WTC11 (cell line): ENCODE results near the gene ZNF205. TPM values are rescaled to one million over a fixed set of nuclear protein-coding genes. Genes with fewer than 3 reads are reported as not detected.

Experiments used
- ATAC-seq: fragments of 200-7000 bp; cut with Tn5 transposase; 2 replicates; pipeline ENCODE4 v1.10.0; 2021; ENCODE audit warnings: mild to moderate bottlenecking, moderate library complexity
- CTCF ChIA-PET: fragments of 300-600 bp; sonication (Branson Sonifier 250); formaldehyde crosslinking; loops from one replicate; lab custom pipeline; 2021; ENCODE audit warnings: antibody characterized with exemption; lab: Charles Lee
- POLR2A ChIA-PET: fragments of 350-600 bp; sonication (Branson Sonifier 250); formaldehyde crosslinking; loops from one replicate; lab custom pipeline; 2021; ENCODE audit warnings: antibody characterized with exemption; lab: Charles Lee
- DNase-seq: peaks from one replicate; pipeline ENCODE4 v3.0.0; 2021; ENCODE audit warnings: low spot score
- H3K27ac Mint-ChIP-seq: 2 replicates; pipeline ENCODE4 v1.8.0; 2021; ENCODE audit warnings: mixed read lengths
- H3K27me3 Mint-ChIP-seq: 2 replicates; pipeline ENCODE4 v1.8.0; 2021; ENCODE audit warnings: low read depth, mild to moderate bottlenecking, moderate library complexity, mixed read lengths
- H3K36me3 Mint-ChIP-seq: 2 replicates; pipeline ENCODE4 v1.8.0; 2021; ENCODE audit warnings: mixed read lengths
- H3K4me1 Mint-ChIP-seq: 2 replicates; pipeline ENCODE4 v1.8.0; 2022; ENCODE audit warnings: mixed read lengths
- H3K4me3 Mint-ChIP-seq: 2 replicates; pipeline ENCODE4 v1.8.0; 2021; ENCODE audit warnings: mild to moderate bottlenecking, moderate library complexity, mixed read lengths
- H3K9me3 Mint-ChIP-seq: 2 replicates; pipeline ENCODE4 v1.8.0; 2021; ENCODE audit warnings: mixed read lengths
- ATF1 ChIP-seq: sonication (generic); formaldehyde crosslinking; IDR thresholded peaks from 2 replicates; pipeline ENCODE4 v1.8.1; 2023; ENCODE audit warnings: mild to moderate bottlenecking, moderate library complexity, missing genetic modification reagents
- CTCF ChIP-seq: fragments of 200-600 bp; IDR thresholded peaks from 2 replicates; pipeline ENCODE4 v1.8.0; 2022; ENCODE audit warnings: antibody characterized with exemption
- JAZF1 ChIP-seq: fragments of 250-450 bp; sonication (Bioruptor Pico); IDR thresholded peaks from 2 replicates; pipeline ENCODE4 v1.9.0; 2021; ENCODE audit warnings: moderate library complexity, mild to moderate bottlenecking, inconsistent platforms
- ZNF281 ChIP-seq: sonication (generic); formaldehyde crosslinking; IDR thresholded peaks from 2 replicates; pipeline ENCODE4 v1.8.0; 2023; ENCODE audit warnings: mild to moderate bottlenecking, missing genetic modification reagents
- ZNF425 ChIP-seq: fragments of 250-450 bp; sonication (Bioruptor Pico); conservative IDR thresholded peaks from 2 replicates; pipeline ENCODE4 v1.9.0; 2021; ENCODE audit warnings: mild to moderate bottlenecking
- total RNA-seq: library from RNA; stranded (reverse); gene quantifications from 3 replicates; pipeline ENCODE4 v1.2.3, GENCODE V29; 2021
- TF ChIP-seq, protein P1 (sequence below): sonication (generic); formaldehyde crosslinking; IDR thresholded peaks from 2 replicates; pipeline ENCODE4 v1.8.1; 2022; ENCODE audit warnings: mild to moderate bottlenecking, moderate library complexity, missing genetic modification reagents
- TF ChIP-seq, protein P2 (sequence below): sonication (generic); formaldehyde crosslinking; conservative IDR thresholded peaks from 2 replicates; pipeline ENCODE4 v1.8.1; 2023; ENCODE audit warnings: mild to moderate bottlenecking, low read depth, missing genetic modification reagents, moderate library complexity

ZNF205 gene
- total RNA-seq, 1 experiment from 2014 or later: 22.7 TPM

DNA sequence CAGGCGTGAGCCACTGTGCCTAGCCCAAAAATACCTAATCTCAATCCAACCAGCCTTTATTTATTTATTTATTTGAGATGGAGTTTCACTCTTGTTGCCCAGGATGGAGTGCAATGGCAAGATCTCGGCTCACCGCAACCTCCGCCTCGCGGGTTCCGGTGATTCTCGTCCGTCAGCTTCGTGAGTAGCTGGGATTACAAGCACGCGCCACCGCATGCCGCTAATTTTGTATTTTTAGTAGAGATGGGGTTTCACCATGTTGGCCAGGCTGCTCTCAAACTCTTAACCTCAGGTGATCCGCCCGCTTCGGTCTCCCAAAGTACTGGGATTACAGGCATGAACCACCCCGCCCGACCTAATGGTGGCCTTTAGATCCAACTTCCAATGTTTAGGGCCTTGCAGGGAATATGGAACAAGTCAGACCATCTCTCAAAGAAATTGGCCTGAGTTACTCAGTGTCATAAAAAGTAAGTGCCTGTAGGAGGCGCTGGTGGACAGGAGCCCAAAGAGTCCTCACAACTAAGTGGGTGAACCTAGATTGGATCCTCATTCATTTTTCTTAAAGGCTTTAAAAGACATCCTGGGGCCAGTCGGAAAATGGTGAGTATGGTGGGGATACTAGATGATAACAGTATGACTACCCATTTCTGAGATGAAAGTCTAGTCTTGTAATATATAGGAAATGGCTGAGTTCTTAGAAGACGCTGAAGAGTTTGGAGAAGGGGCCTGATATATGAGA lies 17.9 kb upstream of the ZNF205 start:
- H3K36me3 Mint-ChIP-seq: peaks cover 46% of the 10 kb centered on the region
- H3K27ac Mint-ChIP-seq: peak overlapping the region; percentile 96
- no peak for ATAC-seq
- TF ChIP-seq CTCF: peak; percentile 68; the same call in 1 of the 2 replicates
- TF ChIP-seq, protein P1, sequence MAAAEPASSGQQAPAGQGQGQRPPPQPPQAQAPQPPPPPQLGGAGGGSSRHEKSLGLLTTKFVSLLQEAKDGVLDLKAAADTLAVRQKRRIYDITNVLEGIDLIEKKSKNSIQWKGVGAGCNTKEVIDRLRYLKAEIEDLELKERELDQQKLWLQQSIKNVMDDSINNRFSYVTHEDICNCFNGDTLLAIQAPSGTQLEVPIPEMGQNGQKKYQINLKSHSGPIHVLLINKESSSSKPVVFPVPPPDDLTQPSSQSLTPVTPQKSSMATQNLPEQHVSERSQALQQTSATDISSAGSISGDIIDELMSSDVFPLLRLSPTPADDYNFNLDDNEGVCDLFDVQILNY (CRISPR knock-in tag): no peak
- TF ChIP-seq, all 79 proteins: peak for 1
- Mint-ChIP-seq H3K4me1 (peaks cover 42% of the 10 kb centered on the region), H3K4me3 (peak overlapping the region; percentile 37), H3K9me3 (no peaks in the 10 kb centered on the region), H3K27me3 (no peaks in the 10 kb centered on the region)
- ChIA-PET CTCF (interaction anchor here (1.0 to 5.7 kb wide), 6 partner anchors 35 to 66 kb away, joined by 3 to 60 read pairs (median 8); no protein-coding TSS in a partner anchor), POLR2A (no interaction called here)
- DNase-seq: peak; percentile 62

DNA sequence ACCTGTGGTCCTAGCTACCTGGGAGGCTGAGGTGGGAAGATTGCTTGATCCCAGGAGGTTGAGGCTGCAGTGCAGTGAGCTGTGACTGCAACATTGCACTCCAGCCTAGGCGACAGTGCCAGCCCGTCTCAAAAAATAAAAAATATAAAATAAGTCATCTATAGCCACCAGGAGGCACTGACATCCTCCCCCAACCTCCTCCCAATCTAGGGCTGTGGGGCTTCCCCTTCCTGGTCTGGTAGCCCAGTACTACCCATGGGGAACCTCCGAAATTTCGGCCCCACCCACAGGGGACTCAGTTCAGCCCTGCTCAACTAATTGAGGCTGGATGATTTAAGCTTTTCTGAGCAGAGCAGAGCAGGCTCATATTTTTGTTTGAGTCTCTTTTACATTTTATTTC lies 16.5 kb upstream of the ZNF205 start:
- TF ChIP-seq CTCF (no peak), ATF1 (CRISPR knock-in tag) (no peak), ZNF425 (no peak), JAZF1 (CRISPR knock-in tag) (no peak), ZNF281 (CRISPR knock-in tag) (no peak)
- TF ChIP-seq, protein P2, sequence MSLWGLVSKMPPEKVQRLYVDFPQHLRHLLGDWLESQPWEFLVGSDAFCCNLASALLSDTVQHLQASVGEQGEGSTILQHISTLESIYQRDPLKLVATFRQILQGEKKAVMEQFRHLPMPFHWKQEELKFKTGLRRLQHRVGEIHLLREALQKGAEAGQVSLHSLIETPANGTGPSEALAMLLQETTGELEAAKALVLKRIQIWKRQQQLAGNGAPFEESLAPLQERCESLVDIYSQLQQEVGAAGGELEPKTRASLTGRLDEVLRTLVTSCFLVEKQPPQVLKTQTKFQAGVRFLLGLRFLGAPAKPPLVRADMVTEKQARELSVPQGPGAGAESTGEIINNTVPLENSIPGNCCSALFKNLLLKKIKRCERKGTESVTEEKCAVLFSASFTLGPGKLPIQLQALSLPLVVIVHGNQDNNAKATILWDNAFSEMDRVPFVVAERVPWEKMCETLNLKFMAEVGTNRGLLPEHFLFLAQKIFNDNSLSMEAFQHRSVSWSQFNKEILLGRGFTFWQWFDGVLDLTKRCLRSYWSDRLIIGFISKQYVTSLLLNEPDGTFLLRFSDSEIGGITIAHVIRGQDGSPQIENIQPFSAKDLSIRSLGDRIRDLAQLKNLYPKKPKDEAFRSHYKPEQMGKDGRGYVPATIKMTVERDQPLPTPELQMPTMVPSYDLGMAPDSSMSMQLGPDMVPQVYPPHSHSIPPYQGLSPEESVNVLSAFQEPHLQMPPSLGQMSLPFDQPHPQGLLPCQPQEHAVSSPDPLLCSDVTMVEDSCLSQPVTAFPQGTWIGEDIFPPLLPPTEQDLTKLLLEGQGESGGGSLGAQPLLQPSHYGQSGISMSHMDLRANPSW (CRISPR knock-in tag): no peak
- ATAC-seq (no peak), DNase-seq (no peak)
- peak overlapping the region; percentile 41; the same call in 1 of the 2 replicates for H3K27ac Mint-ChIP-seq
- no peaks in the 10 kb centered on the region for H3K9me3 Mint-ChIP-seq
- ChIA-PET POLR2A (no interaction called here), CTCF (interaction anchor here (0.7 to 8.5 kb wide), 12 partner anchors 9 to 68 kb away, joined by 4 to 68 read pairs (median 6); partner anchors contain the start of genes ZNF205 and ZNF213)
- H3K4me3 Mint-ChIP-seq: peak overlapping the region; percentile 93
- peaks cover 49% of the 10 kb centered on the region for H3K4me1 Mint-ChIP-seq
- peaks cover 40% of the 10 kb centered on the region for H3K36me3 Mint-ChIP-seq
- no peaks in the 10 kb centered on the region for H3K27me3 Mint-ChIP-seq
